ENCODE results near the gene FAM50A.

GRCh38 chrX:154434394-154435168 is 9.4 kb upstream of the FAM50A start:
- TF ChIP-seq EZH2phosphoT487 (IDR thresholded peaks at IDR 0.05; ENCODE audit: insufficient read depth, low read depth) (no peak), EZH2 (IDR thresholded peaks at IDR 0.05; ENCODE audit: insufficient read depth, poor library complexity, severe bottlenecking) (no peak)
